SK-N-SH (cell line): ENCODE results near the gene GJB3. TPM values are rescaled to one million over a fixed set of nuclear protein-coding genes. Genes with fewer than 3 reads are reported as not detected.

Experiments
- CTCF ChIA-PET: fragments of 300-600, 350-600 bp; formaldehyde crosslinking; extraction: SDS; loops from one replicate; lab custom pipeline; 2021; lab: Yijun Ruan, JAX
- POLR2A ChIA-PET: fragments of 350-600 bp; sonication (Branson Sonifier 250); formaldehyde crosslinking; extraction: SDS; loops from one replicate; lab custom pipeline; 2020; ENCODE audit warnings: antibody characterized with exemption, inconsistent platforms; lab: Yijun Ruan, JAX
- DNase-seq: peaks from one replicate; pipeline ENCODE4 v3.0.0; 2012
- H2AFZ ChIP-seq: fragments of 200-600 bp; sonication (generic); 2 replicates; pipeline ENCODE4 v1.8.1; 2016; ENCODE audit warnings: antibody characterized with exemption, mild to moderate bottlenecking, low read depth
- H3F3A ChIP-seq: fragments of 200-600 bp; sonication (generic); replicated peaks from 2 replicates; pipeline ENCODE3; 2016; ENCODE audit warnings: antibody characterized with exemption, mild to moderate bottlenecking; ENCODE audit not compliant: insufficient read depth
- H3K27ac ChIP-seq, 2 experiments: fragments of 200-500 bp in 1 of 2; fragments of 200-600 bp in 1 of 2; sonication (Bioruptor generic) in 1 of 2; sonication (generic), shearing (Covaris generic) in 1 of 2; 2 replicates each; pipeline versions ENCODE4 v1.5.1 to v1.6.1; 2014 to 2016; ENCODE audit warnings: low read depth in 2 of 2, inconsistent platforms in 1 of 2, low read length in 1 of 2, mild to moderate bottlenecking in 1 of 2, mixed read lengths in 1 of 2
- H3K27me3 ChIP-seq: fragments of 200-600 bp; sonication (generic), shearing (Covaris generic); 2 replicates; pipeline ENCODE4 v1.6.1; 2016; ENCODE audit warnings: mixed run types; ENCODE audit not compliant: insufficient read depth
- H3K36me3 ChIP-seq, 2 experiments: fragments of 200-500 bp in 1 of 2; fragments of 200-600 bp in 1 of 2; sonication (Bioruptor generic) in 1 of 2; sonication (generic) in 1 of 2; replicated peaks in 1 of 2; 2 replicates each; pipeline versions ENCODE3 to v1.5.1; 2014 to 2016; ENCODE audit warnings: low read length in 1 of 2, mild to moderate bottlenecking in 1 of 2; ENCODE audit not compliant: insufficient read depth in 2 of 2, control insufficient read depth in 1 of 2
- H3K4me1 ChIP-seq, 2 experiments: fragments of 200-500 bp in 1 of 2; fragments of 200-600 bp in 1 of 2; sonication (Bioruptor generic) in 1 of 2; sonication (generic), shearing (Covaris generic) in 1 of 2; 2 replicates each; pipeline versions ENCODE4 v1.5.1 to v1.6.1; 2014 to 2016; ENCODE audit warnings: low read depth in 1 of 2, low read length in 1 of 2, mixed run types in 1 of 2; ENCODE audit not compliant: insufficient read depth in 2 of 2, control insufficient read depth in 1 of 2
- H3K4me2 ChIP-seq: fragments of 200-600 bp; sonication (generic), shearing (Covaris generic); 2 replicates; pipeline ENCODE4 v1.6.1; 2017; ENCODE audit warnings: mixed run types
- H3K4me3 ChIP-seq, 2 experiments: fragments of 200-500 bp in 1 of 2; fragments of 200-600 bp in 1 of 2; sonication (Bioruptor generic) in 1 of 2; sonication (generic), shearing (Covaris generic) in 1 of 2; 2 replicates each; pipeline versions ENCODE4 v1.5.1 to v1.8.1; 2014 to 2016; ENCODE audit warnings: low read depth in 2 of 2, inconsistent platforms in 1 of 2, low read length in 1 of 2, mild to moderate bottlenecking in 1 of 2, mixed read lengths in 1 of 2, moderate library complexity in 1 of 2
- H3K79me2 ChIP-seq: fragments of 200-600 bp; sonication (generic); 2 replicates; pipeline ENCODE4 v1.8.1; 2017; ENCODE audit warnings: mild to moderate bottlenecking; ENCODE audit not compliant: insufficient read depth
- H3K9ac ChIP-seq: fragments of 200-600 bp; sonication (generic); 2 replicates; pipeline ENCODE4 v1.6.1; 2017; ENCODE audit warnings: mixed run types
- H3K9me2 ChIP-seq: fragments of 200-600 bp; sonication (generic); 2 replicates; pipeline ENCODE4 v1.6.1; 2017; ENCODE audit warnings: mixed run types
- H3K9me3 ChIP-seq: fragments of 200-600 bp; sonication (generic); 2 replicates; pipeline ENCODE4 v1.6.1; 2017; ENCODE audit warnings: mixed run types, mild to moderate bottlenecking, moderate library complexity
- H4K20me1 ChIP-seq: fragments of 200-600 bp; sonication (generic); 2 replicates; pipeline ENCODE4 v1.6.1; 2017; ENCODE audit warnings: mild to moderate bottlenecking, mixed run types; ENCODE audit not compliant: insufficient read depth
- CHD2 ChIP-seq: fragments of 150-350 bp; IDR thresholded peaks from 2 replicates; pipeline ENCODE4 v1.6.1; 2018; ENCODE audit warnings: low read length; ENCODE audit not compliant: partially characterized antibody
- FOSL2 ChIP-seq: IDR thresholded peaks from 2 replicates; pipeline ENCODE4 v1.4.0; 2012; ENCODE audit warnings: low read depth, mild to moderate bottlenecking, moderate library complexity, borderline replicate concordance
- FOXJ3 ChIP-seq: sonication (generic); formaldehyde crosslinking; IDR thresholded peaks from 2 replicates; pipeline ENCODE4 v1.5.1; 2020; ENCODE audit warnings: mild to moderate bottlenecking, missing genetic modification reagents
- GATA2 ChIP-seq: sonication (generic); formaldehyde crosslinking; IDR thresholded peaks from 2 replicates; pipeline ENCODE4 v1.5.0; 2020; ENCODE audit warnings: mild to moderate bottlenecking, missing genetic modification reagents
- JUND ChIP-seq: IDR thresholded peaks from 2 replicates; pipeline ENCODE4 v1.4.0; 2012
- NFIC ChIP-seq: IDR thresholded peaks from 2 replicates; pipeline ENCODE4 v1.4.0; 2012; ENCODE audit warnings: borderline replicate concordance
- POLR2AphosphoS5 ChIP-seq: IDR thresholded peaks from 2 replicates; pipeline ENCODE4 v1.6.1; 2012; ENCODE audit warnings: low read depth, low read length
- whole genome bisulfite sequencing: methylation state at CpG from one replicate; pipeline ENCODE4 v1.1.6; 2017; ENCODE audit warnings: low lambda C conversion rate; 5-methylcytosine and 5-hydroxymethylcytosine counted together
- polyA plus RNA-seq, 3 experiments: library from polyadenylated mRNA; depleted of rRNA; stranded (reverse); fragments of >200 nt; gene quantifications; 2 replicates each; pipeline ENCODE4 v1.2.3, GENCODE V29; 2012
- TF ChIP-seq, protein P1 (sequence below): fragments of 150-350 bp; IDR thresholded peaks from 2 replicates; pipeline ENCODE4 v1.6.1; 2017; ENCODE audit warnings: antibody characterized with exemption, low read length, low read depth, borderline replicate concordance
- TF ChIP-seq, protein P2 (sequence below): IDR thresholded peaks from 2 replicates; pipeline ENCODE4 v1.4.0; 2012; ENCODE audit warnings: low read depth
- TF ChIP-seq, protein P3 (sequence below): IDR thresholded peaks from 2 replicates; pipeline ENCODE4; 2012
- TF ChIP-seq, protein P4 (sequence below): IDR thresholded peaks from 2 replicates; pipeline ENCODE4 v1.4.0; 2012; ENCODE audit warnings: low read depth, borderline replicate concordance

The GJB3 gene
- polyA plus RNA-seq, 1 of the 3 experiments (the other 2 are of a cell fraction): not detected

DNA sequence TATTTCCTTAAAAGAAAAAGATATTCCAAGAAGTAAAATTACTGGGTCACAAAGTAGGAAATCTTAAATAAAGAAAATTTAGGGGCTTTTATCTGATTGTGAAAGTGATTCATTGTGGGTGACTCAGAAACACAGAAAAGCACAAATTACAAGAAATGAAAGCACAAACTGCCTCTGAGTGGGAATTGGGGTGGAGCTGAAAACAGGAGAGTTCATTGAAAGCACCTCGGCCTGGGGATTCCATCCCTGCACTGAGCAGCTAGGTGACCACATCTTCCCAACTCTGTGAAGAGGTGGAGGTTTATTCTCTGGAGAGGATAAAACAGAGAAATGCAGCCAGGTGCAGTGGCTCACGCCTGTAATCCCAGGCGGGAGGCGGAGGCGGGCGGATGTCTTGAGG, 19.2 kb downstream of the GJB3 start:
- Histone ChIP-seq H3K36me3 (no peaks in the 10 kb centered on the region), H3K9me2 (no peaks in the 10 kb centered on the region), H4K20me1 (no peaks in the 10 kb centered on the region), H3K79me2 (no peaks in the 10 kb centered on the region), H2AFZ (no peak overlapping the region), H3K4me1 (no peaks in the 10 kb centered on the region), H3K27ac (no peak overlapping the region), H3K27me3 (no peaks in the 10 kb centered on the region)
- CTCF ChIA-PET: no interaction called here
- DNase-seq: no peak
- 75% methylated on average over 6 of the region's 6 CpGs for WGBS
- POLR2A ChIA-PET: no interaction called here
- TF ChIP-seq CHD2 (no peak), FOSL2 (0 out of 2 replicates have a peak, but pooled peaks have one; percentile 8)
- TF ChIP-seq, all 33 proteins: peak for 1
- no peak overlapping the region for H3K4me3 ChIP-seq
- no peak overlapping the region for H3K9ac ChIP-seq
- H3K4me2 ChIP-seq: peak overlapping the region; percentile 29; the same call in 1 of the 2 replicates
- no peaks in the 10 kb centered on the region for H3K9me3 ChIP-seq
- no peaks in the 10 kb centered on the region for H3F3A ChIP-seq

DNA sequence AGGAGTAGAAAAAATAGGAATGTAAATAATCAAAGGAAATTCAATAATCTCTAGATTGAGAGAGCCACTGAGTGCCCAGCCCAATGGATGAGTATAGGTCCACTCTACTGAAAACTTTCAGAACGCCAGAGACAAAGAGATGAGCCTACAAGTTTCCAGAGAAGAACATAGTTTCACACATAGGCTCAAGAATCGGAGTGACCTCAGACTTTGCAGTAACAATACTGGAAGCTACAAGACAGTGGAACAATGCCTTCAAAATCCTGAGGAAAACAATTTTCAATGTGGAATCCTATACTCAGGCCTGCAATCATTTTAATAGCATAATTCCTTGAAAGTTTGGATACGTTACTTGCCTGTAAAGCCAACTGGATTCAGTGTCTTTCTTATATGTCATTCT, 22.8 kb downstream of the GJB3 start:
- H3F3A ChIP-seq: no peaks in the 10 kb centered on the region
- no peak for DNase-seq
- WGBS: 42% methylated on average over 3 of the region's 3 CpGs
- peaks cover 0 to 9% of the 10 kb centered on the region in 2 experiments; a peak in 1 of 4 replicates for H3K4me1 ChIP-seq
- H3K4me2 ChIP-seq: no peak overlapping the region
- no peak overlapping the region for H3K27ac ChIP-seq
- no peaks in the 10 kb centered on the region for H3K36me3 ChIP-seq
- no peak overlapping the region for H2AFZ ChIP-seq
- H3K4me3 ChIP-seq: no peak overlapping the region
- TF ChIP-seq FOXJ3 (CRISPR knock-in tag): no peak
- TF ChIP-seq, protein P1, sequence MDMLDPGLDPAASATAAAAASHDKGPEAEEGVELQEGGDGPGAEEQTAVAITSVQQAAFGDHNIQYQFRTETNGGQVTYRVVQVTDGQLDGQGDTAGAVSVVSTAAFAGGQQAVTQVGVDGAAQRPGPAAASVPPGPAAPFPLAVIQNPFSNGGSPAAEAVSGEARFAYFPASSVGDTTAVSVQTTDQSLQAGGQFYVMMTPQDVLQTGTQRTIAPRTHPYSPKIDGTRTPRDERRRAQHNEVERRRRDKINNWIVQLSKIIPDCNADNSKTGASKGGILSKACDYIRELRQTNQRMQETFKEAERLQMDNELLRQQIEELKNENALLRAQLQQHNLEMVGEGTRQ: no peak
- no peak for TF ChIP-seq JUND
- no peak for TF ChIP-seq GATA2 (CRISPR knock-in tag)
- no peak for TF ChIP-seq POLR2AphosphoS5
- TF ChIP-seq, protein P2, sequence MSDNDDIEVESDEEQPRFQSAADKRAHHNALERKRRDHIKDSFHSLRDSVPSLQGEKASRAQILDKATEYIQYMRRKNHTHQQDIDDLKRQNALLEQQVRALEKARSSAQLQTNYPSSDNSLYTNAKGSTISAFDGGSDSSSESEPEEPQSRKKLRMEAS: no peak
- TF ChIP-seq, protein P3, sequence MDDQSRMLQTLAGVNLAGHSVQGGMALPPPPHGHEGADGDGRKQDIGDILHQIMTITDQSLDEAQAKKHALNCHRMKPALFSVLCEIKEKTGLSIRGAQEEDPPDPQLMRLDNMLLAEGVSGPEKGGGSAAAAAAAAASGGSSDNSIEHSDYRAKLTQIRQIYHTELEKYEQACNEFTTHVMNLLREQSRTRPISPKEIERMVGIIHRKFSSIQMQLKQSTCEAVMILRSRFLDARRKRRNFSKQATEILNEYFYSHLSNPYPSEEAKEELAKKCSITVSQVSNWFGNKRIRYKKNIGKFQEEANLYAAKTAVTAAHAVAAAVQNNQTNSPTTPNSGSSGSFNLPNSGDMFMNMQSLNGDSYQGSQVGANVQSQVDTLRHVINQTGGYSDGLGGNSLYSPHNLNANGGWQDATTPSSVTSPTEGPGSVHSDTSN: no peak
- TF ChIP-seq, protein P4, sequence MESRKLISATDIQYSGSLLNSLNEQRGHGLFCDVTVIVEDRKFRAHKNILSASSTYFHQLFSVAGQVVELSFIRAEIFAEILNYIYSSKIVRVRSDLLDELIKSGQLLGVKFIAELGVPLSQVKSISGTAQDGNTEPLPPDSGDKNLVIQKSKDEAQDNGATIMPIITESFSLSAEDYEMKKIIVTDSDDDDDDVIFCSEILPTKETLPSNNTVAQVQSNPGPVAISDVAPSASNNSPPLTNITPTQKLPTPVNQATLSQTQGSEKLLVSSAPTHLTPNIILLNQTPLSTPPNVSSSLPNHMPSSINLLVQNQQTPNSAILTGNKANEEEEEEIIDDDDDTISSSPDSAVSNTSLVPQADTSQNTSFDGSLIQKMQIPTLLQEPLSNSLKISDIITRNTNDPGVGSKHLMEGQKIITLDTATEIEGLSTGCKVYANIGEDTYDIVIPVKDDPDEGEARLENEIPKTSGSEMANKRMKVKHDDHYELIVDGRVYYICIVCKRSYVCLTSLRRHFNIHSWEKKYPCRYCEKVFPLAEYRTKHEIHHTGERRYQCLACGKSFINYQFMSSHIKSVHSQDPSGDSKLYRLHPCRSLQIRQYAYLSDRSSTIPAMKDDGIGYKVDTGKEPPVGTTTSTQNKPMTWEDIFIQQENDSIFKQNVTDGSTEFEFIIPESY: no peak
- no peak for TF ChIP-seq NFIC
- no peaks in the 10 kb centered on the region for H3K27me3 ChIP-seq
- POLR2A ChIA-PET: no interaction called here
- CTCF ChIA-PET: interaction anchor here (1.0 to 3.5 kb wide), 5 partner anchors 10 to 63 kb away, joined by 3 to 31 read pairs (median 4); no protein-coding TSS in a partner anchor
- no peak overlapping the region for H3K9ac ChIP-seq
- no peaks in the 10 kb centered on the region for H3K79me2 ChIP-seq
- no peaks in the 10 kb centered on the region for H4K20me1 ChIP-seq
- H3K9me2 ChIP-seq: no peaks in the 10 kb centered on the region
- H3K9me3 ChIP-seq: no peaks in the 10 kb centered on the region
